ENCODE measurements around the gene NLGN1. TPM values are rescaled to one million over a fixed set of nuclear protein-coding genes. Genes with fewer than 3 reads are reported as not detected.

The NLGN1 gene
- total RNA-seq, 1 experiment from 2014 or later: 5.2 TPM

DNA sequence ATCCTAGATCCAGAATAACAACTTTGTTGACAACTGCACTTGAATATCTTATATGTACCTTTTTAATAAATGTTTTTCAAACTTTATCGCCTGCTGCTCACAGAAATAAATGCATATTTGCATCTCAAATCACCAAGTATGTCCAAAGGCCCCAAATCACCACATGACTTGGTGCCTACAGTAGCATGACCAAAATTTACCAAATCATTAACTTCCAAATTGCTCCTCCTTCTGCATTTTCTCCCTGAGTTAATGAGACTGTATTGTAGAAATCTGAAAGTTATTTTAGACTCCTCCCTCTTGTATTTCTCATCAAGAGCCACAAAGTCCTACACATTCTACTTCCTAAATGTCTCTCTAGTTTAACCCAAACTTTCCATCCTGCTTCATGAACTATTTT, 826.1 kb downstream of the NLGN1 start:
- H3K36me3 Mint-ChIP-seq (ENCODE audit: insufficient read depth in 1 of 3, low read depth in 3 of 3): peaks cover 2 to 9% (median 4%) of the 10 kb centered on the region in 3 experiments; a peak in 4 of 7 replicates
- H3K27me3 ChIP-seq (ENCODE audit: insufficient read depth, low read length): no peaks in the 10 kb centered on the region

More for the DNA sequence above, 826.1 kb downstream of the NLGN1 start:
- H3K4me1 Mint-ChIP-seq: peaks cover 13 to 20% of the 10 kb centered on the region in 2 experiments
- Histone ChIP-seq H2BK15ac (ENCODE audit: low read depth, low read length) (no peak overlapping the region), H3K79me2 (ENCODE audit: insufficient read depth, low read length) (no peaks in the 10 kb centered on the region; the same call in 1 of the 2 replicates), H3K23me2 (ENCODE audit: insufficient read length, low read depth, low read length, poor library complexity, severe bottlenecking) (no peaks in the 10 kb centered on the region), H3K23ac (ENCODE audit: insufficient read length, low read depth, low read length) (no peak overlapping the region), H2AK5ac (ENCODE audit: insufficient read length, low read length) (no peak overlapping the region), H3K18ac (ENCODE audit: insufficient read length, low read depth, low read length) (no peak overlapping the region), H3K79me1 (ENCODE audit: insufficient read depth, low read depth, low read length, poor library complexity, severe bottlenecking) (no peaks in the 10 kb centered on the region), H4K20me1 (ENCODE audit: control insufficient read depth, insufficient read depth, insufficient read length) (no peaks in the 10 kb centered on the region), H4K5ac (ENCODE audit: insufficient read length, low read depth, low read length) (no peak overlapping the region), H3T11ph (ENCODE audit: low read length) (no peak overlapping the region), H4K91ac (ENCODE audit: insufficient read length, low read depth, low read length) (no peak overlapping the region), H2BK12ac (ENCODE audit: insufficient read length, low read depth, low read length) (no peak overlapping the region), H2AFZ (ENCODE audit: low read length) (no peak overlapping the region), H3K4ac (ENCODE audit: low read depth, low read length) (no peak overlapping the region), H3K9ac (ENCODE audit: extremely low read depth, insufficient read length, low read length) (no peak overlapping the region), H3K9me3 (ENCODE audit: control insufficient read depth, low read depth, low read length) (no peaks in the 10 kb centered on the region), H4K8ac (replicated peaks; ENCODE audit: insufficient read length, low read depth, low read length) (no peak overlapping the region), H3K56ac (ENCODE audit: insufficient read length, low read depth, low read length) (no peak overlapping the region), H2BK120ac (ENCODE audit: low read depth, low read length, poor library complexity, severe bottlenecking) (no peak overlapping the region), H3K4me1 (ENCODE audit: insufficient read depth, low read length) (no peaks in the 10 kb centered on the region), H2BK20ac (ENCODE audit: low read depth, low read length, poor library complexity, severe bottlenecking) (no peak overlapping the region), H3K4me2 (ENCODE audit: insufficient read depth, insufficient read length, low read length) (no peak overlapping the region), H3K27ac (ENCODE audit: insufficient read length, low read depth, low read length) (no peak overlapping the region), H3K14ac (ENCODE audit: insufficient read depth, low read length) (no peak overlapping the region), H2BK5ac (ENCODE audit: insufficient read length, low read length) (no peak overlapping the region)
- no peaks in the 10 kb centered on the region for H3K9me3 Mint-ChIP-seq
- TF ChIP-seq CTCF (conservative IDR thresholded peaks at IDR 0.05): no peak
- DNase-seq: no peak
- WGBS (ENCODE audit: extremely low coverage, insufficient read length, low lambda C conversion rate): no CpG with 5 or more reads among the region's 1 CpG
- H3K4me3 Mint-ChIP-seq: no peak overlapping the region
- H3K27ac Mint-ChIP-seq: no peak overlapping the region
- H3K27me3 Mint-ChIP-seq (ENCODE audit: low read depth): no peaks in the 10 kb centered on the region

Measured in H9 (cell line).